Measurements from ENCODE around the gene SMARCB1. TPM values are rescaled to one million over a fixed set of nuclear protein-coding genes. Genes with fewer than 3 reads are reported as not detected.

Gene SMARCB1
- total and polyA plus RNA-seq, 2 donors (not counting 3 experiments of a cell fraction or from before 2014, with no cell fraction given): 113 to 148 TPM

GRCh38 chr22:23784215-23784732 is 2.5 kb upstream of the SMARCB1 start:
- Histone ChIP-seq H3K9me3 (replicated peaks; ENCODE audit: control insufficient read depth, insufficient read depth, low read length) (no peaks in the 10 kb centered on the region), H3K9ac (replicated peaks; ENCODE audit: extremely low read depth, insufficient read depth, low read length) (no peak overlapping the region), H3K79me2 (ENCODE audit: control insufficient read depth, insufficient read depth, low read length) (peaks cover 20% of the 10 kb centered on the region), H3K4me3 (replicated peaks in 1 of 3; ENCODE audit: insufficient read depth in 1 of 3, low read depth in 1 of 3, low read length in 3 of 3) (no peak overlapping the region), H3K36me3 (ENCODE audit: control insufficient read depth in 2 of 2, extremely low read depth in 1 of 2, insufficient read depth in 2 of 2, low read length in 2 of 2) (no peaks in the 10 kb centered on the region), H3K27me3 (ENCODE audit: control insufficient read depth in 2 of 2, insufficient read depth in 2 of 2, low read length in 2 of 2) (no peaks in the 10 kb centered on the region), H2AFZ (ENCODE audit: low read depth, low read length) (no peak overlapping the region), H3K4me1 (ENCODE audit: control insufficient read depth, extremely low read depth, insufficient read depth, low read length) (peaks cover 13% of the 10 kb centered on the region), H3K4me2 (ENCODE audit: insufficient read depth, low read length) (no peak overlapping the region), H3K27ac (ENCODE audit: insufficient read depth, low read depth, low read length) (no peak overlapping the region), H4K20me1 (replicated peaks; ENCODE audit: control insufficient read depth, extremely low read depth, insufficient read depth, low read length) (no peaks in the 10 kb centered on the region), H3K9me1 (replicated peaks; ENCODE audit: control insufficient read depth, extremely low read depth, insufficient read depth, low read length) (no peaks in the 10 kb centered on the region)
- TF ChIP-seq MYC (IDR thresholded peaks at IDR 0.05; ENCODE audit: low read depth, low read length) (no peak), FOS (IDR thresholded peaks at IDR 0.05; ENCODE audit: borderline replicate concordance, insufficient read depth, low read length) (no peak), POLR2AphosphoS5 (IDR thresholded peaks at IDR 0.05; ENCODE audit: insufficient read depth, low read depth, low read length) (no peak), POLR2A (IDR thresholded peaks at IDR 0.05; ENCODE audit: low read depth, low read length) (no peak), EZH2 (IDR thresholded peaks at IDR 0.05; ENCODE audit: borderline replicate concordance, low read depth, low read length, severe bottlenecking) (no peak), GATA2 (IDR thresholded peaks at IDR 0.05; ENCODE audit: insufficient read depth, insufficient read length, low read depth, low read length) (no peak), MAX (IDR thresholded peaks at IDR 0.05; ENCODE audit: insufficient read depth, insufficient read length) (no peak), CTCF (IDR thresholded peaks at IDR 0.05; ENCODE audit: extremely low read depth in 1 of 2, insufficient read depth in 1 of 2, low read depth in 1 of 2, low read length in 2 of 2) (no peak)
- CTCF ChIA-PET: interaction anchor here (0.9 kb wide), 1 partner anchor 11 kb away, joined by 3 read pairs; the partner anchor contains the start of gene MMP11
- no peak for DNase-seq (ENCODE audit: low read depth, low spot score)
- intact Hi-C loops (cut with micrococcal nuclease): no loop called here
- no TSS peak for BruUV-seq (replicated peaks)
- FAIRE-seq: no peak
- dilution Hi-C loops (cut with MboI; ENCODE audit: extremely low pct_ligation_motif_present, low sequenced_read_pairs): no loop called here
- POLR2A ChIA-PET: no interaction called here

Measured in endothelial cell of umbilical vein (primary cell).